MV-4-11 (cell line): ENCODE data around the gene DIS3L2.
"Not testable (repeated sequence)": the region's sequence is repeated elsewhere in the genome, so short reads cannot be mapped to it uniquely, and the experiment has no call there.

Source experiments
- DNase-seq: peaks from one replicate; lab custom pipeline; 2025; lab: John Stamatoyannopoulos, UW

The DIS3L2 gene

GRCh38 chr2:232349546-232349945 lies 388.0 kb downstream of the DIS3L2 start:
- no peak for DNase-seq

GRCh38 chr2:232349946-232350635 lies 388.6 kb downstream of the DIS3L2 start:
- no peak for DNase-seq

GRCh38 chr2:232350804-232351685 lies 389.5 kb downstream of the DIS3L2 start:
- DNase-seq, result no peak

- DNase-seq, result no peak
Measured at GRCh38 chr2:232351686-232352510, 390.4 kb downstream of the DIS3L2 start.

- no peak for DNase-seq
Measured at GRCh38 chr2:232352511-232353091, 391.1 kb downstream of the DIS3L2 start.

- no peak for DNase-seq
Measured at GRCh38 chr2:232353096-232353495, 391.6 kb downstream of the DIS3L2 start.

- no peak for DNase-seq
Measured at GRCh38 chr2:232353660-232354059, 392.1 kb downstream of the DIS3L2 start.

- DNase-seq, result no peak
Measured at GRCh38 chr2:232354069-232354468, 392.6 kb downstream of the DIS3L2 start.

- DNase-seq, result no peak
Measured at GRCh38 chr2:232361646-232362045, 400.1 kb downstream of the DIS3L2 start.

- DNase-seq, result no peak
Measured at GRCh38 chr2:232362174-232362900, 400.8 kb downstream of the DIS3L2 start.

GRCh38 chr2:232363064-232363783 lies 401.7 kb downstream of the DIS3L2 start:
- DNase-seq, result not testable (repeated sequence)

GRCh38 chr2:232363784-232364615 lies 402.5 kb downstream of the DIS3L2 start:
- DNase-seq, result peak; percentile 14

- not testable (repeated sequence) for DNase-seq
Measured at GRCh38 chr2:232364806-232365594, 403.5 kb downstream of the DIS3L2 start.

GRCh38 chr2:232365621-232366321 lies 404.3 kb downstream of the DIS3L2 start:
- no peak for DNase-seq

- DNase-seq, result not testable (repeated sequence)
Measured at GRCh38 chr2:232366461-232366860, 404.9 kb downstream of the DIS3L2 start.

GRCh38 chr2:232367016-232367415 lies 405.5 kb downstream of the DIS3L2 start:
- no peak for DNase-seq

- no peak for DNase-seq
Measured at GRCh38 chr2:232367591-232368233, 406.2 kb downstream of the DIS3L2 start.

GRCh38 chr2:232368311-232368731 lies 406.8 kb downstream of the DIS3L2 start:
- DNase-seq, result no peak
